Measurements from ENCODE around the gene TIGD7.
A peak's percentile ranks its signal among the peaks of the same experiment; 100 is the strongest.
"Not testable (repeated sequence)": the region's sequence is repeated elsewhere in the genome, so short reads cannot be mapped to it uniquely, and the experiment has no call there.

Gene TIGD7

GRCh38 chr16:3274490-3274889, 30.7 kb downstream of the TIGD7 start:
- TF ChIP-seq CTCF (IDR thresholded peaks at IDR 0.05), result no peak
- Histone ChIP-seq H3K4me3 (no peak overlapping the region), H3K27ac (no peak overlapping the region), H3K36me3 (peaks cover 0 to 2% (median 0%) of the 10 kb centered on the region in 3 donors), H3K9me3 (peaks cover 0 to 9% (median 6%) of the 10 kb centered on the region in 3 donors), H3K4me1 (no peaks in the 10 kb centered on the region), H3K27me3 (no peaks in the 10 kb centered on the region)
- intact Hi-C loops (cut with DNase I; ENCODE audit: low total_unique reads), result no loop called here
- no peak for DNase-seq

- Histone ChIP-seq H3K9me3 (peaks cover 0 to 11% (median 6%) of the 10 kb centered on the region in 3 donors), H3K36me3 (peaks cover 0 to 31% (median 23%) of the 10 kb centered on the region in 3 donors)
- intact Hi-C loops (cut with DNase I; ENCODE audit: low total_unique reads); H3K27ac ChIP-seq; H3K4me3 ChIP-seq; H3K27me3 ChIP-seq; DNase-seq; H3K4me1 ChIP-seq: not testable (repeated sequence)
These were observed 33.9 kb downstream of the TIGD7 start for GRCh38 chr16:3271281-3271680.

GRCh38 chr16:3270718-3271117, 34.5 kb downstream of the TIGD7 start:
- H3K4me1 ChIP-seq; H3K27me3 ChIP-seq; H3K27ac ChIP-seq; DNase-seq; intact Hi-C loops (cut with DNase I; ENCODE audit: low total_unique reads); H3K4me3 ChIP-seq: not testable (repeated sequence)
- Histone ChIP-seq H3K9me3 (peaks cover 0 to 16% (median 6%) of the 10 kb centered on the region in 3 donors), H3K36me3 (peaks cover 0 to 35% (median 25%) of the 10 kb centered on the region in 3 donors)

- intact Hi-C loops (cut with DNase I; ENCODE audit: low total_unique reads), result no loop called here
- Histone ChIP-seq H3K4me1 (peaks cover 0 to 19% (median 0%) of the 10 kb centered on the region in 4 donors), H3K36me3 (peaks cover 0 to 42% (median 32%) of the 10 kb centered on the region in 3 donors), H3K27ac (no peak overlapping the region), H3K9me3 (peaks cover 0 to 16% (median 6%) of the 10 kb centered on the region in 3 donors), H3K4me3 (no peak overlapping the region), H3K27me3 (no peaks in the 10 kb centered on the region)
- DNase-seq, result no peak
- no peak for TF ChIP-seq CTCF (IDR thresholded peaks at IDR 0.05)
These were observed 36.9 kb downstream of the TIGD7 start for GRCh38 chr16:3268294-3268693.

GRCh38 chr16:3266873-3267537, 38.2 kb downstream of the TIGD7 start:
- Histone ChIP-seq H3K27me3 (no peaks in the 10 kb centered on the region), H3K9me3 (peaks cover 0 to 16% (median 6%) of the 10 kb centered on the region in 3 donors)
- no peak for DNase-seq

GRCh38 chr16:3264137-3265036, 40.8 kb downstream of the TIGD7 start:
- peak; percentile 92 to 97 for DNase-seq

More at GRCh38 chr16:3266873-3267537, 38.2 kb downstream of the TIGD7 start:
- Histone ChIP-seq H3K4me1 (peaks cover 0 to 21% (median 0%) of the 10 kb centered on the region in 4 donors), H3K4me3 (no peak overlapping the region), H3K36me3 (peaks cover 0 to 42% (median 32%) of the 10 kb centered on the region in 3 donors), H3K27ac (no peak overlapping the region)
- TF ChIP-seq CTCF (IDR thresholded peaks at IDR 0.05), result peak; percentile 36 to 44
- intact Hi-C loops (cut with DNase I; ENCODE audit: low total_unique reads), result no loop called here

More at GRCh38 chr16:3264137-3265036, 40.8 kb downstream of the TIGD7 start:
- intact Hi-C loops (cut with DNase I; ENCODE audit: low total_unique reads), result no loop called here
- peak overlapping the region; percentile 94 to 98 for H3K27ac ChIP-seq
- no peaks in the 10 kb centered on the region for H3K27me3 ChIP-seq
- H3K4me3 ChIP-seq, result peak overlapping the region; percentile 82 to 92
- peaks cover 0 to 7% (median 0%) of the 10 kb centered on the region in 3 donors for H3K9me3 ChIP-seq
- peaks cover 0 to 39% (median 32%) of the 10 kb centered on the region in 3 donors for H3K36me3 ChIP-seq
- peak in 1 of 2 experiments; percentile 10 for TF ChIP-seq CTCF (IDR thresholded peaks at IDR 0.05)
- H3K4me1 ChIP-seq, result peaks cover 0 to 21% (median 0%) of the 10 kb centered on the region in 4 donors
